Lower leg skin (tissue), 3 donors: ENCODE data around the gene PYGB.

Experiments
- POLR2A ChIP-seq, 2 donors: fragments of 450-650 bp; IDR thresholded peaks; one replicate each; pipeline ENCODE4 v1.6.1; 2016 to 2017; ENCODE audit warnings: antibody characterized with exemption in 2 of 2, mild to moderate bottlenecking in 1 of 2, moderate library complexity in 1 of 2
- TF ChIP-seq, protein P1 (sequence below), 3 donors: fragments of 450-650 bp; IDR thresholded peaks; one replicate each; pipeline ENCODE4 v1.5.1; 2016; ENCODE audit warnings: antibody characterized with exemption in 3 of 3, mild to moderate bottlenecking in 3 of 3, moderate library complexity in 2 of 3

DNA sequence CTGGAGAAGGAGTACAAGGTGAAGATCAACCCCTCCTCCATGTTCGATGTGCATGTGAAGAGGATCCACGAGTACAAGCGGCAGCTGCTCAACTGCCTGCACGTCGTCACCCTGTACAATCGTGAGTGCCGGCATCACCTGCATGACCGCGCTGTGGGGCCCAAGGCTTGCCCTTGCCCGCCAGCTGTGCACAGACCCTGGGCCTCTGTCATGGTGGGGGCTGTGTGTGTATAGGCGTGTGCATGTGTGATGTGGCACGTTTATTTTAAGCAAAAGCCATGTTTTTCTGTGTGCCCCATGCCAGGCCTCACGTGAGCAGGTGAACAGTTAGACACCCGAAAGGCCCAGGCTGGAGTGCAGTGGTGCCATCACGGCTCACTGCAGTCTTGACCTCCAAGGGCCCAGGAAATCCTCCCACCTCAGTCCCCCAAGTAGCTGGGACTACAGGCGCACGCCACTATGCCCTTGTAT lies 36.3 kb downstream of the PYGB start:
- no peak for TF ChIP-seq POLR2A (IDR thresholded peaks at IDR 0.05)
- TF ChIP-seq, protein P1, sequence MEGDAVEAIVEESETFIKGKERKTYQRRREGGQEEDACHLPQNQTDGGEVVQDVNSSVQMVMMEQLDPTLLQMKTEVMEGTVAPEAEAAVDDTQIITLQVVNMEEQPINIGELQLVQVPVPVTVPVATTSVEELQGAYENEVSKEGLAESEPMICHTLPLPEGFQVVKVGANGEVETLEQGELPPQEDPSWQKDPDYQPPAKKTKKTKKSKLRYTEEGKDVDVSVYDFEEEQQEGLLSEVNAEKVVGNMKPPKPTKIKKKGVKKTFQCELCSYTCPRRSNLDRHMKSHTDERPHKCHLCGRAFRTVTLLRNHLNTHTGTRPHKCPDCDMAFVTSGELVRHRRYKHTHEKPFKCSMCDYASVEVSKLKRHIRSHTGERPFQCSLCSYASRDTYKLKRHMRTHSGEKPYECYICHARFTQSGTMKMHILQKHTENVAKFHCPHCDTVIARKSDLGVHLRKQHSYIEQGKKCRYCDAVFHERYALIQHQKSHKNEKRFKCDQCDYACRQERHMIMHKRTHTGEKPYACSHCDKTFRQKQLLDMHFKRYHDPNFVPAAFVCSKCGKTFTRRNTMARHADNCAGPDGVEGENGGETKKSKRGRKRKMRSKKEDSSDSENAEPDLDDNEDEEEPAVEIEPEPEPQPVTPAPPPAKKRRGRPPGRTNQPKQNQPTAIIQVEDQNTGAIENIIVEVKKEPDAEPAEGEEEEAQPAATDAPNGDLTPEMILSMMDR (IDR thresholded peaks at IDR 0.05): no peak
